Stimulated activated CD8-positive, alpha-beta memory T cell treated with anti-CD3 and anti-CD28 coated beads, Interleukin-7, amount 100 ng/mL, for 48 hours (primary cell): ENCODE results near the gene CDC73.
"Not testable (repeated sequence)": the region's sequence is repeated elsewhere in the genome, so short reads cannot be mapped to it uniquely, and the experiment has no call there.

Experiments used
- DNase-seq, 2 donors: peaks; one replicate each; pipeline ENCODE4 v3.0.0-alpha.2; 2020; ENCODE audit warnings: low read depth in 1 of 2; ENCODE audit errors: extremely low read depth in 1 of 2

Gene CDC73

DNA sequence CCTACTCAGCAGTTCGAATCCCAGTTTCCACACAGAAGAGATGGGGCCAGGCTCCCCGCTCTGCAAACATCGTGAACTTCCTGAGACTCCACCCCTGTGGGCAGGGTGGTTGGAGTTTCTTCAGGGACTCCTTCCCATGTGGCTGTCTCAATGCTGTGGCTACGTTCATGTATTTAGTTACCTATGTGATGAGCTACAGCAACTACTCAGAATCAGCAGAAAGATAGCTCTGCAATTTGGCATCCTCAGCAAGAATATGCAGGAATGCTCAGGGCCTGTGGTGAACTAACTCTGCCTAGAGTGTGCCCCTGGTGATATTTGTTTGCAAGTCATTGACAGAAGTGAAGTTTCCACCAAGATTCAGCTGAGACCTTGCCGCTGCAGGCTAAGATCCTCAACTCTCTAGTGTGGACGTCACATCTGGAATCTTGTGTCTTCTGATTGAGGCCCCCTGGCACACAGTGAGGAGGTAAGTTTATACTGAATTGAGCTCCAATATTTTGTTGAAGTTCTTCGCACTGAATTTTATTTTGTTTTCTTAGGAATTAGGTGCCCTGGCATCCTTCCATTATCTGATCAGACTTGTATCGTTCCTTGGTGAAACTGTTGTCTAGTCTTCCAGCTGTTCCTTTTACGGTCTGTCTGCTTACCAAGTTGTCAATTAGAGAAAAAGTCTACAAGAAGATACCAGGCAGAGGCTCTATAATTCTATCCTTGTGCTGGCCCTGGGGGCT, 8.4 kb upstream of the CDC73 start:
- DNase-seq = no peak

DNA sequence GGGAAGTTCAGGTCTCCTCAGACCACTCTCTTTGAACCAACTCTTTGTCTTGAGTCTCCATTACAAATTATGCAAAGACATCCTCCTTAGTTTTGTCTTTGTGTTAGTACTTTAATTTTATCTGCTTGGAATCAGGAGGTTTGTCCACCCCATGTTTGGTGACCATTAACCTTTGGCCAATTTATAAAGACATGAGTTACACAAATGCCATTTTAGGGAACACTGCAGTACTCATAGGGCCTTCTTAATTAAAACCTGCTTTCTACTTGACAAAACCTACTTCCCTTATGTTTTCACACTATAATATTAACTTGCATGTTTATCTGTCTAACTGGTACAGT, 7.9 kb upstream of the CDC73 start:
- DNase-seq = no peak

DNA sequence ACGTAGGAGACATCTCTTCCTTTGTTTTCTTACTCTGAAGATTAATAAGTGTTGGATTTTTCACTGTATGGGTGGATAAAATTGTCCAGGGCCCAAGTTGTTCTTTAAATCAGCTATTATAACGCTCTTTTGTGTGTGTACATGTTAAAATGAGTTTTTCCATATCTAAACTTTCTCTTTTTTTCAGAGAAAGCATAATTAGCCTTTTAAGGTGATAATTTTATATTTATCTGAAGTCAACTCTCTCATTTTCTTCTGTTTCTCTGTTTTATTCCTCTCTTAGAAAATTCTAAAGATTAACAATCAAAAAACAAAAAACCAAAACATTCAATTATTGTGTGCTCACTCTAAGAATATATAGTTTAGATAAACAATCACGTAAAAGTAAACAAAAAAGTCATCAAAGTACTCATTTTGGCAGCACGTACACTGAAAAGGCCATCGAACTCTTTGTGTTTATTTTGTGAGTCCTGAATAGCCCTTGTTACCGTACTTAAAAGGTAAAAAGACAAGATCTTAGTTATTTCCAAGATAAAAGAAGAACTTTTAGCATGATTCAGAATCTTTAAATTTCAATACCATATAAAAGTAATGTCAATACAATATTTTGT, 7.2 kb upstream of the CDC73 start:
- no peak for DNase-seq

DNA sequence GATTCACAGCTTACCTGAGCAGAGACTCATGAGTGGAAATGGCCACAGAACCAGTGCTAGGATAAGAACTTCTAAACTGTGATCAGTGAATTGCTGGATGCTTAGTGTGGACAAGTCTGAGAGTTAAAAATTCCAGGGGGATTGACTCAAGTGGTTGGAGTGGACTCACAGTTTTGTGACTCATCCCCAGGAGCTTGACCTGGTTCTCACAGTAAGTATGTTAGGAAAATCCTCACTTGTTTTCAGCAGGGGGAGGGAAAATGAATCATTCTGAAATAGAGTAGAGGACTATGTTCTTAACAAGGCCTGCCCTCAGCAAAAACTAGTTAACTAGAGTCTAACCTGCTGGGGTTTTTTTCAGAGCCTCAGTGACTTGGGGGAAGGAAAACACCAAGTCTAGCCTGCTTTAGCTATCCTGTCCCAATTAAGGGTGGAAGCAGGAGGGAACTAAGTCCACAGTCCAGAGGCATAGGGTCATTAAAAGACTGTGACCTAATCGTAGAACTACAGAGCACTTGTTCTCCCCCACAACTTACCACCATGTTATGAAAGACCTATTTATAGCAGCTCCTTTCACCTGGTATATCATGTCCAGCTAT, 6.1 kb upstream of the CDC73 start:
- DNase-seq = no peak

DNA sequence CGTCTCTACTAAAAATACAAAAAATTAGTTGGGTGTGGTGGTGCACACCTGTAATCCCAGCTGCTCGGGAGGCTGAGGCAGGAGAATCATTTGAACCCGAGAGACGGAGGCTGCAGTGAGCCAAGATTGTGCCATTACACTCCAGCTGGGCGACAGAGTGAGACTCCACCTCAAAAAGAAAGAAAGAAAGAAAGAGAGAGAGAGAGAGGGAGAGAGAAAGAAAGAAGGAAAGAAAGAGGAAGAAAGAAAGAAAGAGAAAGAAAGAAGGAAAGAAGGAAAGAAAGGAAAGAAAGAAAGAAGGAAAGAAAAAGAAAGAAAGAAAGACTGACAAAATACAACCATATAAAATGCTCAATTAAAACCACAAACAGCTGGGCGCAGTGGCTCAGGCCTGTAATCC, 4.7 kb upstream of the CDC73 start:
- DNase-seq = not testable (repeated sequence)

DNA sequence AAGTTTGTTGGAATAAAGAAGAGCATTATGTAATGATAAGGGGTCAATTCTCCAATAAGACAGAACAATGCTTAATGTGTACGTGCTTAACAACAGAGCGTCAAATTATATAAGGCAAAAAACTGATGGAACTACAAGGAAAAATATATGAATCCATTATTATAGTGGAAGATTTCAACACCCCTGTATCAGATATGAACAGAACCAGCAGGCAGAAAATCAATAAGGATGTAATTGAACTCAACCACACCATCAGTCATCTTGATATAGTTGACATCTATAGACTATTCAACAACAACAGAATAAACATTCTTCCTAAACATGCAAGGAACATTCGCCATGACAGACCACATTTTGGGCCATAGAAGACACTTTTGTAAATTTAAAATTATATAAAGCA, 3.6 kb upstream of the CDC73 start:
- no peak for DNase-seq

DNA sequence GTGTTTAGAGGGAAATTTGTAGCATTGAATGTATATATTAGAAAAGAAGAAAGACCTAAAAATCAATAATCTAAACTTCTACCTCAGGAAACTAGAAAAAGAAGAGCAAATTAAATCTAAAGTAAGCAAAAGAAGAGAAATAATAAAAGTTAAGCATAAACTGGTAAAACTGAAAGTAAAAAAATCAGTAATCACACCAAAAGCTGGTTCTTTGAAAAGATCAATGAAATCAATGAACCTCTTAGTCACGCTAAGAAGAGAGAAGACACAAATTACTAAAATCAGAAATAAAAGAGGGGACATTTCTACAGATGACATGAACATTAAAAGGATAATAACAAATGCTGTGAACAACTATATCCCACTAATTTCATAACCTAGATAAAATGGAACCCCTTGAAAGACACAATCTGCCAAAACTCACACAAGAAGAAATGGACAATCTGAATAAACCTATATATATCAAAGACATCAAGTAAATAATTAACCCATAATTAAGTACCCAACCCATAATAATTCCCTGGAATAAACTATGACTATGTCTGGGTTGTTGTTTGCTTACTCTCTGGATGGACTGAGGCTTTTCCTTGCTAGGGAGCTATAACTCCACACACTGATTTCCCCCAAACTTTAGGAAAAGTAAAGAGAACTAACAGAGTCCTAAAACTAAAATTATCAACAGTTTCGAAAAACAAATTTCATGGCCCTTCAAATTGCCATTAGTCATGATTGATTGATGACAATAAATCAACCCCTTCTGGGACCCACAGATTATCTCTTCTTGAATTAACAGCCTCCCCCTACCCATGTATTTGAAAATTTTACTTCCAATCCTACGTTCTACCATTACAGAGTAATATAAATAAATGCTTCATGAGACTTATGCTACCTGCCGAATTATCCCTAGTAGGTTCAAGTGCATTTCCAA, 2.8 kb upstream of the CDC73 start:
- DNase-seq = no peak

DNA sequence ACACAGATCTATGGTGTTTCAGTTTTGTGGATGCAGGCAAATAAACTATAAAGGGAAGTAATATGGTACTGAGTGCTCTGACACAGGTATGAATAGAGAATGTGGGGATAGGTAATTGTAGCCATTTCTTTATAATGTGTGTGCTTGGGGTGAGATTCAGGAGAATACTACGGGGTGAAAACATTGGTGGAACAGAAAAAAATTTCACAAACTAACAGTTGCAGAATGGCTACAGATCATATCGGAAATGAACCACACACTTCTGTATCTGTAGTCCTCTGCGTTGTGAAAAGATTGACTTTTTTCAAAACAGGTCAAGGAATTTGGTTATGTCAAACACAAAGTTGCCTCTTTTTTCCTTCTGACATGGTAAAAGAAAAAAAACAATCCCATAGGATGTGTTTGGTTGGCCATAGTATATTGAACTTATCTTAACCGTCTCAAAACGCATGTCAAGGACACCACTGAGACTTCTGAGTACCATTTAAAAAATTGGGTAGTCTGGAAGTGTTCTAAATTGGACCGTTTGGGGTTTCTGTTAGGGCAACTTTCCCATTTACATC, 1.1 kb upstream of the CDC73 start:
- no peak for DNase-seq

DNA sequence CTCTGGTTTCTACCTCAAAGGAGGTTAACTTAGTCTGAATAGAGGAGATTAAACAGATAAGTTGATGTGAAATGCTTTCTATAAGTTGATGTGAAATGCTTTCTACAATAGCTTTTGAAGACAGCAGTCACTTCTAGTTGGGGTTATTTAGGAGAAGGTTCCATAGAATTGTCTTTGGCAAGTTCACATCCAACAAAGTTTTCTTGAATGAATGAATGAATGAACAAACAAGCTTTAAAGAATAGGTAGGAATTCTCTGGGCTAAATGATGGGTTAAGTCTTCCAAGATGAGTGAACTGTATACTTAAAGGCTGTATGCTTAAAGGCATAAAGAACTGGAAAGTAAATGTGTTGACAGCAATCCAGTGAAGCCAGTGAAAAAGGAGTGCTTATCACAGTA, 1.9 kb downstream of the CDC73 start:
- no peak for DNase-seq

DNA sequence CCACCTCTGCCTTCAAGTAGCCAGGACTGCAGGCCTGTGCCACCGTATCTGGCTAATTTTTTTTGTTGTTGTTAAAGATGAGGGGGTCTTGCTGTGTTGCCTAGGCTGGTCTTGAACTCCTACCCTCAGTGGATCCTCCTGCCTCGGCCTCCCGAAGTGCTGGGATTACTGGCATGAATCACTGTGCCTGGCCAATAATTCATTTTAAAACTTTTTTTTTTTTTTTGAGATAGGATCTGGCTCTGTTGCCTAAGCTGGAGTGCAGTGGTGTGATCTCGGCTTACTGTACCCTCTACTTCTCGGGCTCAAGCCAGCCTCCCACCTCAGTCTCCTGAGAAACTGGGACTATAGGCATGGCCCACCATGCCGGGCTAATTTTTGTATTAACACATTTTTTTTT, 3.5 kb downstream of the CDC73 start:
- DNase-seq = no peak

DNA sequence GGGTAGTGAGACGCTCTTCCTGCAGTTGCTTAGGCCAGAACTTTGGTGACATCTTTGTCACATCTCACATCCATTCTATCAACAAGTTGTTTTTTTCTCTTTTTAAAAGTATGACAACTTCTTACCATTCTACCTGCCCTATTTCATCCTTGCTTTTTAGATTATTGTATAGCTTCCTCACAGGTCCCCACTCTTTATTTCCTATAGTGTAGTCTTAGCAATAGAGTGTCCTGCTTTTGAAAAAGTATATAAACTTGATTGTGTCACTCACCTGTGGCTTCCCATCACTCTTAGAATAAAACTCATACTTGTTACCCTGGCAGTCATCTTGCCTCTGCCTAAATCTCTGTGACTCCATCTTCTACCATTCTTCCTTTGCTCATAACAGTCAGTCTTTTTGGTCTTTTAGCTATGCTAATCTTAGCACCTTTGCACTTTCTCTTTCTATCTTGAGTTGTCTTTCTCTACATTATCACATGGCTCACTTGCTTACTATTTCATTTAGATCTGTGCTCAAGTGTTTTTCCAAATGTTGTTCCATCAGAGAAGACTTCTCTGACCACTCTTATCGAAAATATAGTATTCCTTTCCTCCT, 9.5 kb downstream of the CDC73 start:
- no peak for DNase-seq

DNA sequence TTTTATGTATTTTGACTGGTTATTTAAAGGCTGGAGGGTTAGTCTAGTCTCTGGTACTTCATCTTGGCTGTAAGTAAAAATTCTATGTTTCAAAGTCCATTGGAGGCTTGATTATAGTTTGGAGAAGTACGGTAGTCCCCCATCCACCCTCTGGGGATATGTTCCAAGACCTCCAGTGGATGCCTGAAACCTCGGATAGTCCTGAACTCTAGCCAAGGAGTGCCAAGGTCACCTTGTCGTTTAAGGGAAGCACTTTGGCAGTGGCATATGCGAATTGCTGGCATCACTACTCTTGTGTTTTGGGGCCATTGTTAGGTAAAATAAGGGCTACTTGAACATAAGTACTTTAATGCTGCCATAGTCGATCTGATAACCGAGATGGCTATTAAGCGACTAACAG, 18.4 kb downstream of the CDC73 start:
- DNase-seq = no peak

DNA sequence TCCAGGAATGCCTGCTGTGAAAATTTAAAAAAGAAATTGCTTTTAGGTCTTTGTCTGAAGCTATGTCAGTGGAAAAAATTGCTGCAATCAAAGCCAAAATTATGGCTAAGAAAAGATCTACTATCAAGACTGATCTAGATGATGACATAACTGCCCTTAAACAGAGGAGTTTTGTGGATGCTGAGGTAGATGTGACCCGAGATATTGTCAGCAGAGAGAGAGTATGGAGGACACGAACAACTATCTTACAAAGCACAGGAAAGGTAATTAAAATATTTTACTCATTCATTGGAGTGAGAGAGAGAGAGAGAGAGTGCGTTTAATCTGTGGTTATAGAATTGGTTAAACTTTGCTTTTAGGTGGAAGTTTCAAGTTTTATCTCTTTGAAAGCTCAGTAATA, 20.0 kb downstream of the CDC73 start:
- DNase-seq = no peak

DNA sequence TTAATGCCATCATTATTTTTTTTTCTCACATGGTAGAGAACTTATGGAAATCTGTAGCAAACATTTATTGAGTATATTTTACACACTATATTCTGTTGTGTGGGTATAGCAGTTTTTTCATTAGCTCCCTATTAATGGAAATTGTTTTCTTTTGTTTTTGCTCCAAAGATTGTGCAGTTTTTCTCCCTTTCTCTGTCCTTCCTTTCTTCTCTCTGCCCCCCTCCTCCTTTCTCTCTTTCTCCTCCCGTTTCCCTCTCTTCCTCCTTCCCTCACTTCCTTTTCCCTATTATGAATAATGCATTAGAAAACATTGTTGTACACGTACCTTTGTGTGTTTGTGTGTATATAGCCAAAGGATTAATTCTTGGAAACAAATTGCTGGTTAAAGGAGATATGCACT, 20.6 kb downstream of the CDC73 start:
- no peak for DNase-seq

DNA sequence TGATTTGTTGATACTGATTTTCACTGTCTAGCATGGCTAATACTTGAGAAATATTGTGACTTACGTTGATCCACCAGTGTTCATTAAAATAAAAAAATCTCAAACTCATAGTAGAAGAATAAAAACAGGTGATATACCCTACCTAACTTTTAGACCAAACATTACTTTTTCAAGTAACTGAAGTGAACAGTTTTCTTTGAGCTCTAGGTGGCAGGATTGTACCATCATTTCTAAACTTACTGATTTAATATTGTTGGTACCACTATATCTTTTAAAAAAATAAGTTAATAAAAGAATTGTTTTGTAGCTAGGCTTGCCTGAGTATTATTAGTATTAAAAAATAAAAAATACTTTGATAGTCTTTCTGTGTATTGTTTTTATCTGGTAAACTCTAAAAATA, 21.5 kb downstream of the CDC73 start:
- DNase-seq = no peak

DNA sequence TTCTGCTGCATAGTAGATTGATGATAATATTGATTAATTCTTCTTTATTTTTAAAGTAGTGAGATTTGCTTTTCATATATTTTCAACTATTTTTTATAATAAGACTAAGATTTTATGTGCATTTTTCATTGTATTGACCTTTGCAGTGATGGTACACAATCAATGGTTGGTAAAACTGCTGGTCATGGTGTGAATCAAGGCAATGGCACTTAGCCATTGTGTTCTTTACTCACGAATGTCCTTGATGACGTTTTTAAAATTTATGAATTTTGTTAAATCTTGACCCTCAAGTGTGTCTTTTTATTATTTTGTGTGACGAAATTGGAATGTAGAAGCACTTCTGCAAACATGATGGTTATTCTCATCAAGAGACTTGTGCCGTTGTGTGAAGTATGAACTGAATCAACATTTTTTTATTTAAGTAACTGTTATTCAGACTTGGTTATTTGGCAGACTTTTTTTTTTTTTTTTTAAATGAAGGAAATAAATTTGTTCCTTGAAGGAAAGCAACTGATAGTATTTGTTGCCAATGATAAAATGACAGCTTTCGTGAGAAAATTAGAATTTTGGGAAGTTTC, 22.6 kb downstream of the CDC73 start:
- no peak for DNase-seq

DNA sequence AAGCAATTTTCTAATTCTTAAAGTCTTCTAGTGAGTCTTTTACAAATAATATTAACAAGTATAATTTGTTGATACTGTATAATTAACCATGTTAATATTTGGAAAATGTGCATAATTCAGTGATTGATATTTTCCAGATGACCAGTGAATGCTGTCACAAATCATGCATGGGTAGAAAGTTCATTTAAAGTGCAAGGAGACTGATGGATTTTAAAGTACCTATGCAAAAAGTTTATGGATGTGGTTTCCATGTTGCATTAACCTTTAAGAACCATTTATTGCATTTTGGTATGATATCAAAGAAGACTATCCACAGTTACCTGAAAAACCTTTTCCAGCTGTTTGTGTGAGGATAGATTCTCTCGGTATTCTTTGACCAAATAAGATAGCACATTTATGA, 23.2 kb downstream of the CDC73 start:
- DNase-seq = no peak

DNA sequence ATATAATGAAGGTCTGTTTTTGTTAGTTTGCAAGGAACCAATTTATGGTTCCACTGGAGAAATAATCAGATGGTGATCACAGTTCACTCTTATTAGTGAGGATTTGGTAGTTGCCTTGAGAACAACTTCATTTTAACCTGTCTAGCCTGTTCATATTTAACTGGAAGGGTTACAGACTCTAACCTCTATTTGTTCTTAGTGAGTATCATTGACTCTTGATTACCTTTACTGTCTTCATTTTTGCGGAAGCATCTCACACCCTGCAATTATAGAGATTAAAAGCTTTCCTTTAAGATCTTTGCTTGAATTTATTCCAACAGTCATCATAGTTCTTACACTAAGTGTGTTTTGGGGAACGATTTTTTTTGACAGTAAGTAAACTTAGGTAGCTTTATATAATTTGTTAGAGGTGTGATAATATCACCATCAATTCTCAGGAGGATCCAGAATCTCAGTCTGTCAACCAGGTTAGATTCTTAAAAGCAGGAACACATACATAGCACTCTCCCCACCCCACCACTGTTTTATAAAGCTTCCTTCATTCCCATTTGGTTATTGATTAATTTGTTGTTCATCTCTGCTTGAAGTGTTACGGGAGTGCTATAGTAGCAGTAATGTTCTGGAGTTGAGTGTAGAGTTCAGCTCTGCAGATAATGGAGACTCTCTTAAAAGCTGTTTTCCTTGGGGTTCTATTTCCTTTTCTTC, 34.4 kb downstream of the CDC73 start:
- no peak for DNase-seq

DNA sequence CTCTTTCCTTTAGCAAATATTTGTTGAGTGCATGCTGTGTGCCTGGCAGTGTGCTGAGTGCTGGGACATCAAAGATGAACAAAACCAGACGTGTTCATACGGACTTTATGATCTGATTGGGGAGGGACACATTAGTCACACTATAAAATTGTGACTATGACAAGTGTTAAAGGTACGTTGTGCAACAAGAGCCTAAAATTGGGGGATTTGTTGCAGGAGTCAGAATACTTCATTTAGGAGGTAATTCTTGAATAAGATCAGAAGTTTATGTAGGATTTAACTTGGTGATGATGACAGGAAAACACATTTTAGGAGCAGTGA, 35.0 kb downstream of the CDC73 start:
- DNase-seq = no peak

DNA sequence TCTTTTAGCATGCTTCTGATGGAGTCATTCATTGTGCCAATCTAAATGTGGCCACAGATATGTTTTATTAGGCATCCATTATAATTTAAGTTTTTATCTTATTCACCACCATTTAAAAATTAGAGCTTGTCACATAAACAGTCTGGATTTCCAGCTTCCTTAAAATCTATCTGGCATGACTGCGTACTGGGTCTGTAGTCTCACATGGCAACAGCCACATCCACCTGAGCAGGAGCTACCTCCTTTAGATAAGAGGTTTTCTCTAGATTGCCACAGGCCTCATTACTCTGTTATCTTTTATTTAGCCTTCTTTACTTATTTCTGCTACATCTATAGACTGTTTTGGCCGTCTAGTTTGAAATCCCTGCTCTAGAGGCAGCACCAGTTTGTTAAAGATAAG, 35.5 kb downstream of the CDC73 start:
- no peak for DNase-seq
